ENCODE measurements around the gene HCFC1.
A peak's percentile ranks its signal among the peaks of the same experiment; 100 is the strongest.
"Not testable (repeated sequence)": the region's sequence is repeated elsewhere in the genome, so short reads cannot be mapped to it uniquely, and the experiment has no call there.

HCFC1 gene

DNA sequence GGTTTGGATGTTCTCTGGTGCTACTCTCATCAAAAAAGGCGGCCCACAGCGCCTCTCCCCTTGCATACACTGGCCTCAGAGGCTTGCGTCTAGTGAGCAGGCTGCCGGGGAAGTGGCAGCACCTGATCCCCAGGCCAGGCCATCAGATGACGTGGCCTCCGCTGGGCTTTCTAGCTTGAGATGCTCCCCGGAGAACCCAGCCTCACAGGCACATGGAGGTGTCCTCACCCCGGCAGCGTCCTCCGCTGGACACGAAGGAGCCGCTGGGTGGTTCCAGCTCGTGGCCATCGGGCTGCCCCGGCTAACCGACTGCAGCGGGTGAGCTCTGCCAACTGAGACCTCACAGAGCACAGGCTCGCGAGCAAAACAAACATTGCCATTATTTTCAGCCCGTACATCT lies 35.3 kb upstream of the HCFC1 start:
- no peak for DNase-seq

DNA sequence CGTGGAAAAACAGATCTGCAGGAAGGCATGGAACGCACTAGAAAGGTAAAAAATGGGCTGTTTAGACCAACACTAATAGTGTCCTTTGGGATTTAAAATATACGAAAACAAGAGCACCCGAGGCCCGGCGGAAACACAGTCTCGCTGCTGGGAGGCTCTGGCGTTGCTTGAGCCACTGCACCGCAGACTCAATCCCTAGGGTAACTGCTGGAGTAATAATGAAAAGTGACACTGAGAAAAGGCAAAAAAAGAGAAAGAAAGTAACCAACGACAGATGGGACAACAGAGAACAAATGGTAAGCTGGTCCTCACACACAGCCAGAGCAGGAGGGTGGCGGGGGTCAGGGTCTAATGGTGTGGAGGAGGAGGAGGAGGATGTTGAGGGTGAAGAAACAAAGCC lies 32.7 kb upstream of the HCFC1 start:
- DNase-seq: no peak

DNA sequence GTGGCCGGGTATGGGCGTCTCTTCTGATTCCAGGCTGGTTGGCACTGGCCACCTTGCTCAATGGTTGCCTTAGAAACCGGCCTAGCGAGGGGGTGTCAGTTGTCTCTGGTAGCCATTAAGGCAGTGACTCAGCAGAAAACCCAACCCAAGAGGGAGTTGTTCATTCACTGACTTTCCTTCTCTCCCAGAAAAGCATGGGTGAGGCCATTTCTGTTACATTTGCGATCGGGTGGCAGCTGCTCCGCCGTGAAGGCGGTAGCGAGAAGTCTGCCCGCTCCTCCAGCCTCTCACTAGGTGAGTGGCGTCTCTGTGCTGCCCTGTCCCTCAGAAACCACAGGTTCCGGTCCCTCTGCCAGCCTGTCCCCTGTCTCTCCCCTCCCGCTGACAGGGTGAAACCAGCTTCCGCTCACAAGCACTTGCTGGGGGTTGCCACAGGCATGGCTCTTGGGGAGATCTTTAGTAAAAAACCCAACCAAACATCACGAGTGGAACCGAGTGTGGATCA lies 30.6 kb upstream of the HCFC1 start:
- DNase-seq: peak; percentile 93

DNA sequence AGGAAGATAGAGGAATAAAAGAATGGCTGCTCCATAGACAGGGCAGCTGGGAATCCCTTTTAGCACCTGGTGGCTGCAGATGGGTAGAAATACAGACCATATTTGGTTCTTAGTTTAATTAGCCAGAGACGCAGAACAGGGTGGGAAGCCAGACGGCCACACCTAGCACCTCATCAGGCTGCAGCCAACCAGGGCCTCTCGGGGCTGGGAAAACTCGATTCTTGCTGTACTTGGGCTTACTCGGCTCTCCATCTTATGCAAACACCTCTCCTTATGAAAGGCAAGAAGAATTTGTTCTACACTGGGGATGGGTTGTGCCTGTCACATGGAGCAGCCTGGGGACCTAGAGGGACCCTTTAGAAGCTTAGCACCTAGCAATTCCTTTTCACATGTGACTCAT lies 28.4 kb upstream of the HCFC1 start:
- peak; percentile 47 for DNase-seq

DNA sequence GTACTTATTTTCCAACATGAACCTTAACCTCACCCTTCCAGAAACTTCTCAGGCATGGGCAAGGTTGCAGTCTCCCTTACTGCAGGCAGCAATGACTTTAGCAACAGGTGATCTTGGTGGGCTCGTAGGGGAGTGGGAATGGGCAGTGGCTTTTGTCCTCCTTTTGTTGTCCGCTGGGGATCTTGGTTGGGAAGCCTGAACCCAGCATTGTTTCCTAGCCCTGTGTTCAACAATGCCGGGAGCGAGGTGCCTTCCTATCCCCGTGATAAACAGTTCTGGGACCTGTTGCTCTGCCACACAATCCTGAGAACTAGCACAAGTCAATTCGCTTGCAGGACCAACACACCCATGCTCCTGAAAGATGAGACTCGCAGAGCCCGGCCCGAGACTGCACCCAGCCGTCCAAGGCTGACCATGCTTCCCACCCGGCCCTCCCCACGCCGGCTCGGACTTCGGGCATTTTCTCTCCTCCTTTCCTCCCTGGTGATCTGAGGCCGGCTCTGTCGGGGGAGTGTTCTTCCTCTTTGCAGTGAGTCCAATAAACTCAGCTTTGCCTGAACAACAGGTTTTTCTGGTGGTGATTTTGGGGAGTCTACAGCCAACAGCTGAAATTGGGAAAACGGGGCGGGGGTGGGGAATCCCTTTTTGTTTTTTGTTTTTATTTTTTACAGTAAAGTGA lies 27.9 kb upstream of the HCFC1 start:
- no peak for DNase-seq

DNA sequence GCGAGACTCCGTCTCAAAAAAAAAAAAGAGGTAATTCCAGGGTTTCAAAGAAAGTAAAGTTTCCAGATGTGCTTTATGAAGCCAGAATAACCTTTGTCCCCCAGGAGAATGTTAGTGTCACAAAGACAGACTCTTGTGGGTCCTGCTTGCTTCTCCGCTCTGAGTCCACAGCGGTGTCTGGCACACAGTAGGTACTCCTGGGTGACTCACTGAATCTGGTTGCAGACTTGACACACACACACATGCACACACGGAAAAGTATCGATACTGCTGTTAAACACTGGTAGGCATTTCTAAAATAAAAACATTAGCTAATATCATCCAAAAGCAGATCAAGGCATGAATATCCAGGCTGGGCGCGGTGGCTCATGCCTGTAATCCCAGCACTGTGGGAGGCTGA lies 23.9 kb upstream of the HCFC1 start:
- no peak for DNase-seq

GRCh38 chrX:153994398-153994797 lies 22.8 kb upstream of the HCFC1 start:
- not testable (repeated sequence) for DNase-seq

DNA sequence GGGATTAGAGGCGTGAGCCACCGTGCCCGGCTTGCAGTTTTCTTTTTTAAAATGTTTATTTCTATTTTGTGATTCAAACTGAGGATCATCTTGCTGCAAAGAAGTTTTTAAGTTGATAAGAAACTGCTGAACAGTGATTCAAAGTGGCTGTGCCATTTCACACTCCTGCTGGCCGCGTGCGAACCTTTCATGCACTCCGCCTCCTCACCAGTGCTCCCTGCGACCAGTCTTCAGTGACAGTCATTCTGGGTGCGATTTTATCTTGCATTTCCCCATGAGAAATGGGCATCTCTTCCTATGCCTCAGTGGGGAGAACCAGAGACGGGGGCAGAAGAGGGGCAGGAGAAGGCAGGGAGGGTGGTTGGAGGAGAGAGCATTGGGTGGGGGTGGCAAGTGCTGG lies 22.4 kb upstream of the HCFC1 start:
- DNase-seq: no peak

GRCh38 chrX:153993079-153993478 lies 21.5 kb upstream of the HCFC1 start:
- no peak for DNase-seq

DNA sequence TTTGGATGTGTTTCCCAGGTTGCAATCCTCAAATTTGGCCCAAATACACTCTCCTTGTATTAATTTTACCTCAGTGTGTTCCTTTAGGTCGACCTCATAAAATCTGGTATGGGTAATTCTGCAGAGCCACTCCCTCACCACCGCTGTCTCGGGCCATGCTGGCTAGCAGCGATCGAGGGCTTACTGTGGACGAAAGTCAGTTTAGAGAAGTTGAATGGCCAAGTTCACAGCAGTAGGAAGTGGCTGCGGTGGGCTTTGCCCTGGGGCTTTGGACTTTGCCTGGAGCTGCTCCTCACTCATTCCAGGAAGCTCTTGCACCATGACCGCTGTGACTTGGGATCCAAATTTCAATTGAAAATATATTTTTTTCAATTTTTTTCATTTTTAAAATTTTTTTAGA lies 20.6 kb upstream of the HCFC1 start:
- DNase-seq: no peak

- no peak for DNase-seq
Measured at GRCh38 chrX:153991013-153991580, 19.5 kb upstream of the HCFC1 start.

DNA sequence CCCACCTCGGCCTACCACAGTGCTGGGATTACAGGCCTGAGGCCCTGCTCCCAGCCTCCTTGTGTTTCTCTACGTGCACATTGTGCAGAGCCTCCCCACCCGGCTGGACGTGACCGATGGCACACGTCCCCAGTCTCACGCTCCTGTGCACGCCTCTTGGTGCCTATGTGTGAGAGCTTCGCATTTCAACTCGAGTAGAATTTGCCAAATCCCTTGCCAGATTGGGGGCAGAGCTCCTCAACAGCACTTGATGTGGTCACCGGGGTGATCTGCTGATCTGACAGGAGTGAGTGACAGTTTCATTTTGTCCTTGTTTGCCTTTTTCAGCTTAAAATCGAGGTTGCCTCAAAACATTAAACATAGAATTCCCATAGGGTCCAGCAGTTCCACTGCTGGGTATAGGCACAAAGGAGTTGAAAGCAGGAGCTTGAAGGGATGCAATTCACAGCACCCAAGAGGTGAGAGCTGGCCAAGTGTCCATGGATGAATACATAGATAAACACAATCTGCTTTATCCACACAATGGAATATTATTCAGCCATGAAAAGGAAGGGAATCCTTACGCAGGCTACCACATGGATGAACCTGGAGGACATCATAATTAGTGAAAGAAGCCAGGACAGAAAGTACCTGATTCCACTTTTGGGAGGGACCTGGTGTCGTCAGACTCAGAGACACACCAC lies 18.5 kb upstream of the HCFC1 start:
- DNase-seq: no peak

DNA sequence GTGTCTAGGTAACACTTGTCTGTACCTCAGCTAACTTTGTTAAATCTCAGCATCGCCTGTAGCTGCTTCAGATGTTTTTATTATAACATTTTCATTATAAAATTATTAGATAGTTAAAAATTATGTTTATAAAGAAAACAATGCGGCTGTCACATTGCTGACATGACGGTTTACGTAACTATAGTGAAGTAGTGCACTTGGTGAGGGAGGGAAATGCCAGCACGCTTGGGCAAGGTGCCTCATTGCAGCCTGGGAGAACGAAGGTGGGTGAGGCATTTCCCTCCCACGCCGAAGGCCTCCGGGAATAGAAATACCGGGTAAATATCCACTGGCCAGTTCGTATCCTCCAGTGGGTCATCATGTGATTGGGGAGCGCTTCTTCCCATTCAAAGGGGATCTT lies 16.9 kb upstream of the HCFC1 start:
- DNase-seq: no peak

DNA sequence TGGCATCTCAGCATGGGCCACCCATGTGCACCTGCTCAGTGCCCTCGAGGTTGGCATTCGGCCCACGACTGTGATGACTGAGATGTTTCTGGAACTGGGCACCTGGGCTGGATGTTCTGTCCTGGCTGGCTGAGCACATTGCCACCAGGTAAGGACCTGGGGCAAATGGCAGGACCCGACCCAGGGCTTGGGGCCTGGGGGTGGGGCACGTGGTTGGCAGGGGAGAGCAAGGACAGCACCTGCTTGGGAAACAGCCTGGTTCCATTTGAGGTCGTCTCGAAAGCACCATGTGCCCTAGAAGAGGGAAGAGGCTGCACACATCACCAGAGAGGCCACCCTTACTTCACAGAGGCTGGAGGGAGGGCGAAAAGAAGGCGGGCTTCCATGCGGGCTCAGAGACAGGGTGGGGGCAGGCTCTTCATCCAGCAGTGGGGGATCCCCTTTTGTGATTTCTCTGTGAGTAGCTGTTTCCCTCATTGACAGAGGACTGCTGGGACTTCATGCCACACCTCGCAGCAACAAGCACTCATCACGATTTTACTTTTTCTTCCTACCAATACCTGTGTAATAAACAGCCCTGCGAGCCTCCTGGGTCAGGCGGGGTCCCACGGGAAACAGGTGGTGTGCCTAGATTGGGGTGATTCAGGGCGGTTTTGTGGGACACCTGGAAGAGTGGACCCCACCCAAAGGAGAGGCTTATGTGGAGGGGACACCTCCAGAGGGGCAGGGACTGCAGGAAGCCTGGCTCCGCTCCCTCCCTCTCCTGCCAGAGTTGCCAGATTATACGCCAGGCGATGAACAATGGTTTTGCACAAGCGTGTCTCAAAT lies 12.9 kb upstream of the HCFC1 start:
- peak; percentile 54 for DNase-seq

GRCh38 chrX:153983321-153983801 lies 11.7 kb upstream of the HCFC1 start:
- DNase-seq: no peak

DNA sequence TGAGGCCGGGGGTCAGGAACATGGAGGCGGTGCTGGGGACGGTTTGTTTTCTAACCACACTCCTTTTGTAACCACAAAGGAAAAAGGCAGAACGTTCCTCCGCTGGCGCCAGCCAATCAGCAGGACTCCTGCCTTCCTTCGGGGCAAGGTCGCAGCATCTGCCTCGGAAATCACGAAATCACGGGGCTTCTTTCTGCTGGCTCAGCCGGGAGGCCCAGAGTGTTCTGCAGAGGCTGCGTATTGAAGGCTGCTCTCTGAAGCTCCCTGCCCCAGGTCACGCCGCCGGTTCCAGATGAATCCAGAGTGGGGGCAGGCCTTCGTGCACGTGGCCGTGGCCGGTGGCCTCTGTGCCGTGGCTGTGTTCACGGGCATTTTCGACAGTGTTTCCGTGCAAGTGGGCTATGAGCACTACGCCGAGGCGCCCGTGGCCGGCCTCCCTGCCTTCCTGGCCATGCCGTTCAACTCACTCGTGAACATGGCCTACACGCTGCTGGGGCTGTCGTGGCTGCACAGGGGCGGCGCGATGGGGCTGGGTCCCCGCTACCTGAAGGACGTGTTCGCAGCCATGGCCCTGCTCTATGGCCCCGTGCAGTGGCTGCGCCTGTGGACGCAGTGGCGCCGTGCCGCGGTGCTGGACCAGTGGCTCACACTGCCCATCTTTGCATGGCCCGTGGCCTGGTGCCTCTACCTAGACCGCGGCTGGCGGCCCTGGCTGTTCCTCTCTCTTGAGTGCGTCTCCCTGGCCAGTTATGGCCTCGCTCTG lies 10.3 kb upstream of the HCFC1 start:
- DNase-seq: peak; percentile 59

GRCh38 chrX:153981231-153981630 lies 9.6 kb upstream of the HCFC1 start:
- no peak for DNase-seq

DNA sequence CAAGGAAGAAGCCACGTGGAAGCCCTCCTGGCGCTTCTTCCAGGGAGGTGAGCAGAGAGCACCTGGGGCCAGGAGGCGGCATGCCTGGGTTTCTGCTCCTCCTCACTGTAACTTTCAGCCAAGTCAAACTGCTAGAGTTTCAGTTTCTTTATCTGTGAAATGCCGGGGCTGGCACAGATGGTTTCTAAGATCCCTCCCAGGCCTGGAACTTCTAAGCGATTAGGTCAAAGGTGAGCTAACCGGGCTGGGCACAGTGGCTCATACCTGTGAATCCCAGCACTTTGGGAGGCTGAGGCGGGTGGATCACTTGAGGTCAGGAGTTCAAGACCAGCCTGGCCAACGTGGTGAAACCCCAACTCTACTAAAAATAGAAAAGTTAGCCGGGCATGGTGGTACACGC lies 8.8 kb upstream of the HCFC1 start:
- DNase-seq: not testable (repeated sequence)

DNA sequence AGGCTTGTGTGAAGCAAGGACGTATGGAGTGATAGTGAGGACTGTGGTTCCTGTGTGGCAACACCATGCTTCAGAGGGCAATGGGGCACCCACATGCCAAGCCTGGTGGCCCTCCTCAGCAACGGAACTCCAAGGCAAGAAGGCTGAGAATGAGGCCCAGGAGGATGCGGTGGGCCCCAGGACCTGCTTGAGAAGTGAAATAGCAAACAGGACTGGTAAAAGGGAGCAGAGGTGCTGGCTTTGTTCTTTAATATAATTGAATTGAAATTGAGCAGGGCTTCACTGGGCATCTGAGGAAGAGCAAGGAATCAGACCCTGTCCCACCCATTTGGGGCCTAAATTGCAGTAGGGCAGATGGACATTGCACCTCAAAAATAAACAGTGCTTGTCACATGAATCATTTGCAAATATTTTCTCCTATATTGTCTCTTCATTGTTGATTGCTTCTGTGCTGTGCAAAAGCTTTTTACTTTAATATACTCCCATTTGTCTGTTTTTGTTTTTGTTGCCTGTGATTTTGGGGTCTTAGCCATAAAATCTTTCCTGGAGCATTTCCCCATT lies 3.2 kb upstream of the HCFC1 start:
- no peak for DNase-seq

DNA sequence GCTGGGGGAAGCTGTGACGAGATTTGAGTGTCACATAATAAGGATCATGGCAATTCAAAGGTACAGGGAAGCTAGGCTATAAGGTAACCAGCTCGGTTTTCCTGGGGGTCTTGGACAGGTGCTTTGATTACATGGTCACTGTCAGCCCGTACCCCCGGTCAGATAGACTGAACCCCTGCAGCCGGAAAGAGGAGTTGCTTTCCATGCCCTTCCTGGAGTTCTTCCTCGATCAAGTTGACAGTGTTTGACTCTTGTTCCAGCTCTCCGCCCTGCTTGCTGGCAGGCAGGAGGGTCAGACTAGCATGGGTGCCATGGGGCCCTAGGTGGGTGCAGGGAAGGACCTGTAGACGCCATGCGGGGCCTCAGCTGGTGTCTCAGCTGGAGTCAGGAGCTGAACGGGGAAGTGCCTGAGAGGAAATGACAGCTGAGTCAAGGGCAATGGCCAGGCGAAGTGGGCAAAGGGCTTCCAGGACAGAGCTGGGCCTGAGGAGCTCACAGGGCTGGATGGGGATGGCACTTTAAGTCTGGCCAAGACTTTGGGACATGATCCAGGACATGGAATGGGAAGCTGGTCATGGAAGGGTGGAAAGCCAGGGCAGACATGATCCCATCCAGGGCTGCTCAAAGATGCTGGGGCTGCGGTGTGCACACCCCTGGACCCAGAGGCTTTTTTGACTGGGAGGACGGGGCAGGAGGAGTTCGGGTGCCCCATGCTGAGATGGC lies 2.5 kb upstream of the HCFC1 start:
- no peak for DNase-seq
